Measurements from ENCODE around the gene PPFIA2.

Gene PPFIA2

DNA sequence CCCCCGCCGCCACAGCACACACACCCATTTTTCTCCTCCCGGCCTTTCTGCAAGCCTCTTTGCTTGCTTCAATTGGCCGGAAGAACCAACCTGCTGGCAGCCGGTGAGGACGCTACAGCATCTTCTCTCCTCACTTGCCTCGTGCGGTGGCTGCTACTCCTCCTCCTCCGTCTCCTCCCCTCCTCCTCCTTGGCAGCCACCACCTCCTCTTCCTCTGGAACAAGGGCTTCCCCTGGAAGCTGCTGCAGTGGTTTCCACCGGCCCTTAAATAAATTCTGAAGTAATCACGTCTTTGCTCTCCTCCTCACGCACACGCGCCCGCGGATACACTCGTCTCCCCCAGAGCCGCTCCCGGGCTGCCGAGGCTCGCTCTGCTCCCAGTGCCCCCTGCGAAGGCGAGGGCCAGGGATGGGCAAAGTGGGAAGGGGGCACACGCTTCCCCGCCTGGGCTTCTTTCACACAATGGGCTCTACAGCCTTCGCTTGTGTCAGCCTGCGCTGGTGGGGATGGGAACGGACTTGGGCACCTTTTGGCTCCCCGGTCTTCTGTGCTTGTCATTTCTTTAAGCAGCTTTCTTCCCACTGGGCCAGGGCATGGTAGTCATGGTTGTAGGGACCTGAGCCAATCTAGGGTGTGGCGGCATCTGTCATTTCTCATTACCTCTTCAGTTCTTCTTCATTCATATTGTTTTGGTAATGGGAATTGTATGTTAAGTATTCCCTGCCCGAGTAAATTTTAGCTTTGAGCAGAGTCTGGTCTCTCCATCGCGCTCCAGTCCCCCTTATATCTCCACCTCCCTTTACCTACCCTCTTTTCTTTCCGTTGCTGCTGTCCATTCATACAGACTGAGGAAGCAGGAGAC lies at the start of gene PPFIA2:
TSS of gene PPFIA2 (minus strand) at position 161 of the 862 bp plus-strand sequence.
- TF ChIP-seq, protein P1, sequence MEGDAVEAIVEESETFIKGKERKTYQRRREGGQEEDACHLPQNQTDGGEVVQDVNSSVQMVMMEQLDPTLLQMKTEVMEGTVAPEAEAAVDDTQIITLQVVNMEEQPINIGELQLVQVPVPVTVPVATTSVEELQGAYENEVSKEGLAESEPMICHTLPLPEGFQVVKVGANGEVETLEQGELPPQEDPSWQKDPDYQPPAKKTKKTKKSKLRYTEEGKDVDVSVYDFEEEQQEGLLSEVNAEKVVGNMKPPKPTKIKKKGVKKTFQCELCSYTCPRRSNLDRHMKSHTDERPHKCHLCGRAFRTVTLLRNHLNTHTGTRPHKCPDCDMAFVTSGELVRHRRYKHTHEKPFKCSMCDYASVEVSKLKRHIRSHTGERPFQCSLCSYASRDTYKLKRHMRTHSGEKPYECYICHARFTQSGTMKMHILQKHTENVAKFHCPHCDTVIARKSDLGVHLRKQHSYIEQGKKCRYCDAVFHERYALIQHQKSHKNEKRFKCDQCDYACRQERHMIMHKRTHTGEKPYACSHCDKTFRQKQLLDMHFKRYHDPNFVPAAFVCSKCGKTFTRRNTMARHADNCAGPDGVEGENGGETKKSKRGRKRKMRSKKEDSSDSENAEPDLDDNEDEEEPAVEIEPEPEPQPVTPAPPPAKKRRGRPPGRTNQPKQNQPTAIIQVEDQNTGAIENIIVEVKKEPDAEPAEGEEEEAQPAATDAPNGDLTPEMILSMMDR (IDR thresholded peaks at IDR 0.05) = no peak
- no peak for TF ChIP-seq ZFX (IDR thresholded peaks at IDR 0.05; ENCODE audit: borderline replicate concordance)
- no peak within 1 kb of the TSS for H3K27ac ChIP-seq

DNA sequence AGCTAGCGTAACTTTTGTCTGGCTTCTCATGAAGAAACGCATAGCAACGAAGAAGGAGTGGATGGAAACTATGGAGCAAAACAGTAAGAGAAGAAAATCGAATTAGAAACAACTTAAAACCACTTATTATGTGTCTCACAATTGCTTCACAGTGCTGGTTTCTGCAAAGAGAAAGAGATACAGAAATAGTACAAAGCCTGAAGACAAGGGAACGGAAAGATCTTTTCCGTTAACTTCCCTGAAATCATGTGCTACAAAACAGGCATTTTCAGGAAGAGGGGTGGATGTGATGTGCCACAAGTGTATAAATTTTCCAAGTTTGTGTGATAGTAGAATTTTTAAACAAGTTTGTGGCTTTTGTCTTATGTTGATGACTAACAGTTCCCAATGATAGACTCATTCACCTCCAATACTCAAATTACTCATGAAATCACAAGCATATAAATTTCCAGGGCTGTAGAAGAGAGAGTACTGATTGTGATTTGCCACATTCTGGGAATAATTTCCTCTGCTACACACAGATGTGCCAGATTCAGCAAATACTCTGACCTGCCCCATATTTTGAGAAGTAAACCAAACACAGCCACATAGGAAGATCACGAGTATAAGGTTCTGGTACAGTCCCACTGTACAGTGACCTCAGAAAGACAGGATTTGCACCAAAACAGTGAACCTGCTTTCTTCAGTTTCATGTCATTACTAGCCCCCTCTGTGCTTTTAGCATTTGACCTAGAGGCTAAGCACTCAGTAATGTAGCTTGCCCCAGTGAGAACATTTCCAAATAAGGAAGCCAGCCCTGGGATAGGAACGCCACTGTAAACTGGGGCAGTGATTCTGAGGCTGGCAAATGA lies 41.4 kb upstream of the PPFIA2 start:
- no peak overlapping the region for H3K27ac ChIP-seq

GRCh38 chr12:81798294-81798693 lies 39.1 kb upstream of the PPFIA2 start:
- H3K27ac ChIP-seq = no peak overlapping the region
- TF ChIP-seq, protein P1 (IDR thresholded peaks at IDR 0.05) = no peak
- no peak for TF ChIP-seq ZFX (IDR thresholded peaks at IDR 0.05; ENCODE audit: borderline replicate concordance)

More for the DNA sequence above, 41.4 kb upstream of the PPFIA2 start:
- TF ChIP-seq ZFX (IDR thresholded peaks at IDR 0.05; ENCODE audit: borderline replicate concordance) = no peak
- TF ChIP-seq, protein P1 (IDR thresholded peaks at IDR 0.05) = no peak

DNA sequence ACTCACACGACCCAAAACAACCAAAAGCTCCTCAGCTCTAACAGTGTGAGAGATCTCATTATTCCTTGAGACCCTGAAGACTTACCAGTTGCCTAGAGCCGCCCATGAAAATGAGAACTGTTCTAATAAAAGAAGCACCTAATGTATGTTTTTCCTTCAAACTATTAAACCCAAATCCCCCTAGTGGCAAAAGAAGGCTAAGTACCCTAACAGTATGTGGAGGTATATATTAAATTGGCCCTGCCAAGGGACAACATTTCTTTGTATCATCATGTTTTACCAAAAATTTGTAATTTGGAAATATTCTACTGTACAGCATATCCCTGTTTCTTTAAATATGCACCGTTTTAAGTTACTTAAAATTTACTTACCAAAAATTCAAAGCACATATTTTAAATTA lies 38.0 kb upstream of the PPFIA2 start:
- no peak overlapping the region for H3K27ac ChIP-seq
- no peak for TF ChIP-seq ZFX (IDR thresholded peaks at IDR 0.05; ENCODE audit: borderline replicate concordance)
- TF ChIP-seq, protein P1 (IDR thresholded peaks at IDR 0.05) = peak; percentile 65

DNA sequence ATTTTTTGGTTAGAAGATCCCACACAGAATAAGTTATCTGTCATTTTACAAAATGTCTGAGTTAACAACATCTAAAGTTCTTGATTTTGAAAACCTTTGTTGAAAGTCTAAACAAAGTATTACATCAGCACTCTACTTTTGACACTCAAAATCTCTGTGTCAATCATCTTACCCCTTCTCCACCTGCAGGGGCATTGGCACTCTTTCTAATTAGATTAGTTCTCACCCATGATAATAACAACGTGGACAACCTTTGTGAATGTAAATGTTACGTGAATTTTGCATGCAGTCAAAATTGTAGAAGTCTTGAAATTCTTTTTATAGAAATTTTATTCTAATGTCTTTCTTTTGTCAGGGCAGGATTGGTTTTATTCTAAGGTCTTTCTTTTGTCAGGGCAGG lies 33.5 kb upstream of the PPFIA2 start:
- H3K27ac ChIP-seq = no peak overlapping the region
- TF ChIP-seq, protein P1 (IDR thresholded peaks at IDR 0.05) = no peak
- TF ChIP-seq ZFX (IDR thresholded peaks at IDR 0.05; ENCODE audit: borderline replicate concordance) = no peak

DNA sequence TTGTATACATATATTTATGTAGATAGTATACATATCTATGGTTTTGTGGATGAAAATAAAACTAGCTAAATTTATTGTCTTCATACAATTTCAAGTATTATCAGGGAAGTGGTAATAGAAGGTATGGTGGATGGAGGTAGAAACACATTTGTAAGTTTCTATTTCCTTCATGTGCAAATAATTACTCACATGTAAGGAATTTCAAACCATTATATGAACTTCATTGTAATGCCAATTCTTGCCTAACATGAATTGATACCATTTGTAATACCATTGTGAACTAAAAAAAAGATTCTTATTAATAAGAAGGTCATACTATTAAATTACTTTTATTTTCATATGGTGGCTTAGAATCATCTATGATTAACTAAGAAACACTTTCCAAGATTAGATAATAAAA lies 20.1 kb upstream of the PPFIA2 start:
- TF ChIP-seq, protein P1 (IDR thresholded peaks at IDR 0.05) = no peak
- no peak for TF ChIP-seq ZFX (IDR thresholded peaks at IDR 0.05; ENCODE audit: borderline replicate concordance)
- H3K27ac ChIP-seq = no peak overlapping the region
